A549 (cell line): ENCODE measurements around the gene PIK3CD. TPM values are rescaled to one million over a fixed set of nuclear protein-coding genes. Genes with fewer than 3 reads are reported as not detected.

ENCODE experiments used
- ATAC-seq, 2 experiments: fragments of 200-7000 bp in 1 of 2; fragments of >200 bp in 1 of 2; cut with Nextera tagmentation in 1 of 2; cut with Tn5 transposase in 1 of 2; 3 replicates each; pipeline versions ENCODE4 v1.8.0 to v1.9.1; 2018 to 2020; ENCODE audit warnings: mild to moderate bottlenecking in 1 of 2, moderate library complexity in 1 of 2
- CTCF ChIA-PET: fragments of 300-600 bp; sonication (Branson Sonifier 250); formaldehyde crosslinking; extraction: SDS; loops from one replicate; lab custom pipeline; 2021; ENCODE audit warnings: antibody characterized with exemption, inconsistent platforms; lab: Yijun Ruan, JAX
- POLR2A ChIA-PET: fragments of 350-600 bp; formaldehyde crosslinking; extraction: SDS; loops from one replicate; lab custom pipeline; 2021; ENCODE audit warnings: antibody characterized with exemption, inconsistent platforms; lab: Yijun Ruan, JAX
- DNase-seq, 2 experiments: peaks; one replicate each; pipeline versions ENCODE4 v3.0.0 to v3.0.0-alpha.2; 2011 to 2016; ENCODE audit warnings: low read depth in 1 of 2, low spot score in 1 of 2
- FAIRE-seq: peaks from 2 replicates; lab custom pipeline; 2011; peaks lifted over from hg19 to GRCh38; lab: Jason Lieb, UNC
- H3K27ac ChIP-seq, 2 experiments: fragments of >200 bp; sonication (Bioruptor Twin); formaldehyde crosslinking; 3 replicates each; pipeline ENCODE4 v1.5.1; 2016 to 2017
- H3K4me1 ChIP-seq: fragments of >200 bp; sonication (Bioruptor Twin); formaldehyde crosslinking; 3 replicates; pipeline ENCODE4 v1.6.1; 2016
- H3K4me2 ChIP-seq: fragments of >200 bp; sonication (Bioruptor Twin); formaldehyde crosslinking; 3 replicates; pipeline ENCODE4 v1.6.1; 2016
- H3K4me3 ChIP-seq: fragments of >200 bp; sonication (Bioruptor Twin); formaldehyde crosslinking; 3 replicates; pipeline ENCODE4 v1.5.1; 2016
- H3K9me3 ChIP-seq: fragments of >200 bp; sonication (Bioruptor Twin); formaldehyde crosslinking; 3 replicates; pipeline ENCODE4 v1.6.1; 2016
- BHLHE40 ChIP-seq: IDR thresholded peaks from 2 replicates; pipeline ENCODE4 v1.6.1; 2012; ENCODE audit warnings: low read depth, low read length, inconsistent platforms
- CBX8 ChIP-seq: fragments of 200-600 bp; sonication (generic); IDR thresholded peaks from 2 replicates; pipeline ENCODE4 v1.6.1; 2016
- CHD2 ChIP-seq: fragments of 150-350 bp; IDR thresholded peaks from 2 replicates; pipeline ENCODE4 v1.6.1; 2014; ENCODE audit warnings: low read length; ENCODE audit not compliant: partially characterized antibody
- CHD4 ChIP-seq: fragments of 200-600 bp; sonication (generic); IDR thresholded peaks from 2 replicates; pipeline ENCODE4 v1.6.1; 2016; ENCODE audit warnings: antibody characterized with exemption, mild to moderate bottlenecking, borderline replicate concordance
- E2F6 ChIP-seq: IDR thresholded peaks from 2 replicates; pipeline ENCODE4 v1.6.1; 2012; ENCODE audit warnings: low read depth, borderline replicate concordance
- EHF ChIP-seq: fragments of 250-450 bp; sonication (Bioruptor Pico); IDR thresholded peaks from 2 replicates; pipeline ENCODE4 v1.5.0; 2020; ENCODE audit warnings: mild to moderate bottlenecking
- EHMT2 ChIP-seq: fragments of 200-600 bp; sonication (generic); IDR thresholded peaks from 2 replicates; pipeline ENCODE4 v1.6.1; 2016; ENCODE audit warnings: antibody characterized with exemption, low read depth, mild to moderate bottlenecking, moderate library complexity
- ELK1 ChIP-seq: fragments of 150-350 bp; IDR thresholded peaks from 2 replicates; pipeline ENCODE4 v1.6.1; 2014; ENCODE audit warnings: low read depth, mild to moderate bottlenecking, low read length
- EP300 ChIP-seq, 2 experiments: fragments of >200 bp; sonication (Bioruptor Twin); formaldehyde crosslinking; IDR thresholded peaks; 2 replicates in 1 of 2; 3 replicates in 1 of 2; pipeline ENCODE4 v1.6.1; 2016 to 2017
- ESRRA ChIP-seq: fragments of 150-350 bp; IDR thresholded peaks from 2 replicates; pipeline ENCODE4 v1.6.1; 2014; ENCODE audit warnings: mild to moderate bottlenecking, low read length, borderline replicate concordance
- FOSB ChIP-seq: fragments of 250-450 bp; sonication (Bioruptor Pico); IDR thresholded peaks from 2 replicates; pipeline ENCODE4 v1.5.0; 2020; ENCODE audit warnings: mild to moderate bottlenecking, moderate library complexity
- HDAC2 ChIP-seq: fragments of 200-600 bp; sonication (generic); IDR thresholded peaks from 2 replicates; pipeline ENCODE4 v1.6.1; 2016
- HOXA7 ChIP-seq: fragments of 250-450 bp; sonication (Bioruptor Pico); IDR thresholded peaks from 2 replicates; pipeline ENCODE4 v1.5.0; 2020; ENCODE audit warnings: mild to moderate bottlenecking, moderate library complexity
- HOXB5 ChIP-seq: fragments of 250-450 bp; sonication (Bioruptor Pico); IDR thresholded peaks from 2 replicates; pipeline ENCODE4 v1.5.0; 2020; ENCODE audit warnings: mild to moderate bottlenecking, moderate library complexity
- MAX ChIP-seq: IDR thresholded peaks from 2 replicates; pipeline ENCODE4 v1.6.1; 2012
- NFE2L2 ChIP-seq: fragments of 150-350 bp; conservative IDR thresholded peaks from 2 replicates; pipeline ENCODE4 v1.6.1; 2014; ENCODE audit warnings: low read length
- NPAS2 ChIP-seq: fragments of 250-450 bp; sonication (Bioruptor Pico); IDR thresholded peaks from 2 replicates; pipeline ENCODE4 v1.8.0; 2022; ENCODE audit warnings: mild to moderate bottlenecking, moderate library complexity, borderline replicate concordance
- RAD21 ChIP-seq, 2 experiments: fragments of >200 bp in 1 of 2; sonication (Bioruptor Twin) in 1 of 2; formaldehyde crosslinking in 1 of 2; IDR thresholded peaks in 1 of 2; conservative IDR thresholded peaks in 1 of 2; 2 replicates in 1 of 2; 3 replicates in 1 of 2; pipeline ENCODE4 v1.6.1; 2012 to 2018; ENCODE audit warnings: inconsistent platforms in 1 of 2
- RARB ChIP-seq: fragments of 250-450 bp; sonication (Bioruptor Pico); IDR thresholded peaks from 2 replicates; pipeline ENCODE4 v1.8.0; 2021; ENCODE audit warnings: mild to moderate bottlenecking, moderate library complexity
- RCOR1 ChIP-seq: fragments of 150-350 bp; IDR thresholded peaks from 2 replicates; pipeline ENCODE4 v1.6.1; 2014; ENCODE audit warnings: antibody characterized with exemption, low read length, low read depth
- RFX5 ChIP-seq: fragments of 450-650 bp; IDR thresholded peaks from 2 replicates; pipeline ENCODE4 v1.7.1; 2014; ENCODE audit warnings: antibody characterized with exemption, mild to moderate bottlenecking, moderate library complexity
- RNF2 ChIP-seq: fragments of 200-600 bp; sonication (generic); IDR thresholded peaks from 2 replicates; pipeline ENCODE4 v1.6.1; 2016; ENCODE audit warnings: low read depth, mild to moderate bottlenecking, antibody characterized with exemption, moderate library complexity, borderline replicate concordance
- SMC3 ChIP-seq: fragments of >200 bp; sonication (Bioruptor Twin); formaldehyde crosslinking; IDR thresholded peaks from 3 replicates; pipeline ENCODE4 v1.6.1; 2018; ENCODE audit warnings: inconsistent platforms
- TP53 ChIP-seq: fragments of 250-450 bp; sonication (Bioruptor Pico); IDR thresholded peaks from 2 replicates; pipeline ENCODE4 v1.5.0; 2021; ENCODE audit warnings: mild to moderate bottlenecking, moderate library complexity
- ZNF302 ChIP-seq: fragments of 250-450 bp; sonication (Bioruptor Pico); IDR thresholded peaks from 2 replicates; pipeline ENCODE4 v1.9.0; 2021; ENCODE audit warnings: inconsistent platforms, mild to moderate bottlenecking, moderate library complexity
- WGBS: methylation state at CpG from one replicate; pipeline ENCODE4 v1.1.6; 2017; ENCODE audit errors: missing lambda C conversion rate; 5-methylcytosine and 5-hydroxymethylcytosine counted together
- polyA minus RNA-seq: library from RNA; depleted of rRNA, polyadenylated mRNA; stranded (reverse); fragments of >200 nt; gene quantifications from 2 replicates; pipeline ENCODE4 v1.2.3, GENCODE V29; 2011; rRNA and poly(A)+ RNA removed
- polyA plus RNA-seq, 4 experiments: library from polyadenylated mRNA; depleted of rRNA in 3 of 4; stranded (reverse); fragments of >200 nt; fragmentation: RNase III in 1 of 4; extraction: RNeasy Plus Mini Kit Qiagen cat#74134 plus additional on column Dnase treatment in 1 of 4; gene quantifications; 2 replicates in 3 of 4; 3 replicates in 1 of 4; pipeline ENCODE4 v1.2.3, GENCODE V29; 2011 to 2017

The PIK3CD gene
- polyA plus RNA-seq (2011; rRNA removed) (2.4 and 2.5 TPM in 2 replicates), polyA plus RNA-seq (2017; fragmentation: RNase III; extraction: RNeasy Plus Mini Kit Qiagen cat#74134 plus additional on column Dnase treatment) (3.2 to 3.6 TPM (median 3.5 TPM) in 3 replicates), polyA minus RNA-seq (5.5 and 6.0 TPM in 2 replicates)
- polyA plus RNA-seq (2012; cell fraction: cytosol; rRNA removed): 3.1 and 4.1 TPM in 2 replicates
- 5.5 and 8.8 TPM in 2 replicates for polyA plus RNA-seq (2012; cell fraction: nucleus; rRNA removed)

- peak; percentile 82 to 83 for ATAC-seq
- CTCF ChIA-PET: interaction anchor here (0.6 to 3.0 kb wide), 3 partner anchors 16 to 123 kb away, joined by 3 to 8 read pairs (median 8); no protein-coding TSS in a partner anchor
- TF ChIP-seq HDAC2 (peak; percentile 78), MAX (0 out of 2 replicates have a peak, but pooled peaks have one; percentile 19), TP53 (CRISPR knock-in tag) (no peak), EHMT2 (no peak), ELK1 (no peak), CBX8 (0 out of 2 replicates have a peak, but pooled peaks have one; percentile 25), RFX5 (no peak)
- TF ChIP-seq, all 56 proteins: peak for 3
- DNase-seq (peak in 1 of 2 experiments; percentile 22), FAIRE-seq (no peak)
- Histone ChIP-seq H3K4me2 (peak within 1 kb of the TSS; percentile 96), H3K4me1 (no peaks in the 10 kb centered on the region), H3K9me3 (no peaks in the 10 kb centered on the region), H3K27ac (peak within 1 kb of the TSS in 1 of 2 experiments; percentile 55; a peak in 2 of 6 replicates), H3K4me3 (peak within 1 kb of the TSS; percentile 47)
- POLR2A ChIA-PET: interaction anchor here (0.6 kb wide), 1 partner anchor 434 kb away, joined by 4 read pairs; no protein-coding TSS in a partner anchor
- WGBS: 6% methylated on average over 20 of the region's 94 CpGs
These were observed at the start of gene PIK3CD for GRCh38 chr1:9651565-9652378. Gene PIK3CD (plus strand): TSS chr1:9651731. CDS start chr1:9710456, 58,725 bp downstream.

- ATAC-seq: no peak
- 90% methylated on average over 7 of the region's 26 CpGs for WGBS
- no peaks in the 10 kb centered on the region for H3K4me1 ChIP-seq
- no peak overlapping the region for H3K27ac ChIP-seq
- DNase-seq: no peak
- no peak overlapping the region for H3K4me2 ChIP-seq
- no peak for TF ChIP-seq CBX8
- ChIA-PET CTCF (no interaction called here), POLR2A (no interaction called here)
- H3K9me3 ChIP-seq: no peaks in the 10 kb centered on the region
- no peak for FAIRE-seq
- H3K4me3 ChIP-seq: no peak overlapping the region
These were observed 49.4 kb upstream of the PIK3CD start for GRCh38 chr1:9601942-9602793.

- no peak overlapping the region for H3K4me3 ChIP-seq
- no peaks in the 10 kb centered on the region for H3K9me3 ChIP-seq
- TF ChIP-seq CHD2: no peak
- no peak for TF ChIP-seq HOXA7 (CRISPR knock-in tag)
- TF ChIP-seq NFE2L2: no peak
- TF ChIP-seq RARB (CRISPR knock-in tag): no peak
- TF ChIP-seq NPAS2 (CRISPR knock-in tag): no peak
- no peak for TF ChIP-seq RNF2
- TF ChIP-seq SMC3: no peak
- TF ChIP-seq FOSB (CRISPR knock-in tag): no peak
- TF ChIP-seq BHLHE40: no peak
- no peak for TF ChIP-seq CHD4
- no peak for TF ChIP-seq RAD21 (conservative IDR thresholded peaks at IDR 0.05 in 1 of 2, IDR thresholded peaks at IDR 0.05 in 1 of 2)
- TF ChIP-seq RFX5: no peak
- no peak for TF ChIP-seq EP300 (IDR thresholded peaks at IDR 0.05)
- no peak for TF ChIP-seq RCOR1
- TF ChIP-seq ZNF302: no peak
- no peak for TF ChIP-seq EHF
- no peak for TF ChIP-seq E2F6
- no peak for TF ChIP-seq ESRRA
- TF ChIP-seq HOXB5 (CRISPR knock-in tag): no peak
- POLR2A ChIA-PET: no interaction called here
- no peak for ATAC-seq
- CTCF ChIA-PET: interaction anchor here (0.8 kb wide), 1 partner anchor 24 kb away, joined by 4 read pairs; no protein-coding TSS in a partner anchor
- WGBS: 90% methylated on average over 6 of the region's 9 CpGs
- no peak overlapping the region for H3K27ac ChIP-seq
- H3K4me1 ChIP-seq: no peaks in the 10 kb centered on the region
- no peak for FAIRE-seq
- no peak for DNase-seq
- no peak overlapping the region for H3K4me2 ChIP-seq
These were observed 48.8 kb upstream of the PIK3CD start for GRCh38 chr1:9602794-9603167.
